Activated T-helper 1 cell treated with Interleukin-2 at 50 U/mL for 16 hours (primary cell): ENCODE measurements around the gene FOXP1.

Experiments
- DNase-seq: peaks from one replicate; pipeline ENCODE4 v3.0.0-alpha.2; 2020; ENCODE audit warnings: low read depth

The FOXP1 gene

DNA sequence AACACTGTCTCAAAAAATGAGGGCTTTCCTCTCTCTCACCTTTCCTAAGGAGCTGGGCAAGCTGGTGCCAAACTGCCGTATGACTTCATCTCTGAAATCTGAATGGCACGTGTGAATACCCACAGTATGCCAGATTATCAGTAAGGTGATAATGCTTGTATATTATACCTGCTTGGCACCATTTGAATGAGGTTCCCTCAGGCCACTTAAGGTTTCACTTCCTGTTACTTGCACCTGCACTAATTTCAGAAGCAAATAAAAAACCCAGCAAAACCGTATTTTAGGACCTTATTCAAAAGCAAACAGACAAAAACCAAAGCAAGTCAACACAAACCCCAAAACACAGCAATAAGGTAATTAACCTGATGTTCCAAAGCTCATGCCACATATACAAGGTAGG, 19.7 kb downstream of the FOXP1 start:
- no peak for DNase-seq

DNA sequence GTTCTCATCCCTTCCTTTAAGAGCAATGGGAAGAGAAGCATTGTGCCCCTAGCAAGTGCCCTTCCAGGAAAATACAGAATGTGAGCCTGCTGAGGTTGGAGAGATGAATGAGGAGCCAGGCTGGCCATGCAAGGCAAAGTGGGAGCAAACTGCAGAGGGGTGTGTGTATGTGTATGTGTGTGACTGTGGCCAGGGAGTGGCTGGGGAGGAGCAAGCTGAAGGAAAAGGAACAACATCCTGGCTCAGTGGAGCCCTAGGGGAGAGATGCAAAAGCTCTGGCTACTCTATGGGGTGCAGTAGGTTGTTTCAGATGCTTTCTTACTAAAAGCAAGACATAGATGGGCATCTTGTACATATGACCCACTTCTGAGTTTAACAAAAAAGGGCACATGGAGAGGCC, 20.6 kb downstream of the FOXP1 start:
- no peak for DNase-seq

DNA sequence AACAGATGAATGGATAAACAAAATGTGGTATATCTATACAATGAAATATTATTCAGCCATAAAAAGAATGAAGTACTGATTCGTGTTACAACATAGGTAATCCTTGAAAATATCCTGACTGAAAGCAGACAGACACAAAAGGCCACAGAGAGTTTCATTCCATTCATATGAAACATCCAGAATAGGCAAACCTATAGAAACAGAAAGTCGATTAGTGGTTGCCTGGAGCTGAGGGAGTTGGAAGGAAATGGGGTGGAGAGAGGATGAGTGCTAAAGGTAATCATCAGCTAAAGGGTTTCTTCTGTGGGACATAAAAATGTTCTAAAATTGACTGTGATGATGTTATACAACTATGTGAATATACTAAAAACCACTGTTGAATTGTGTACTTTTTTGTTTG, 22.9 kb downstream of the FOXP1 start:
- DNase-seq, result no peak

DNA sequence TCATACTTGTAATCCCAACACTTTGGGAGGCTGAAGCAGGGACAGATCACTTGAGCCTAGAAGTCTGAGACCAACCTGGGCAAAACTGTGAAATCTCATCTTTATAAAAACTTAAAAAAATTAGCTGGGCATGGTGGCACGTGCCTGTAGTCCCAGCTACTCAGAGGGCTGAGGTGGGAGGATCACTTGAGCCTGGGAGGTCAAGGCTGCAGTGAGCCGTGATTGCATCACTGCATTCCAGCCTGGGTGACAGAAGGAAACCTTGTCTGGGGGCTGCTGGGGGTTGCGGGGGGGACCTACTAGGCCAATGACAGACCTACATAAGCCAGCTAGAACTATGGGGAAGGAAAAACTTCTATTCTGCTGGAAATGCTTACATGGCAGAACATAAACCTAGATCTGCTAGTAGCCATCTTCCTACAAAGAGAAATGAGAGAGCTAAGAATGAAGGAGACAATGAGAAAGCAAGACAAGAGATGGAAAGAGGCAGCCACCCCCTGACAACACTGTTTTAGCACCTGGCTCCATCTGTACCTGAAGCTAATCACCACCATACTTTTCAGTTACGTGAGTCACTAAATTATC, 23.9 kb downstream of the FOXP1 start:
- no peak for DNase-seq

DNA sequence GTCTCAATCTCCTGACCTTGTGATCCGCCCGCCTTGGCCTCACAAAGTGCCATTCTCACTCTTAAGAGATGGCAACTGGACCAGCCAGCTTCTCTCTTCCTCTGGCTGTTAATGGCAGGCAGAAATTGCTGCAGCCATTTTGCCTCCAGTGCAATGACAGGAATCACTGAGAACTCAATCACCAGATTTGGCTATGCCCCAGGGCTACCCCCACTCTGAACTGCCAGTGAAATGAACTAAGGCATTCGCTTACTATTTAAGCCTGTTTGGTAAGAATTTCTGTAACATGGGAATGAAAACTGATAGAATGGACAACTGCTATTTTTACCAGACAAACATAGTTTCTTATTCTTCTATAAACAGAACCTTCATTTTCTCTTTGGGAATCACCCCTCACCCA, 24.5 kb downstream of the FOXP1 start:
- DNase-seq, result no peak

DNA sequence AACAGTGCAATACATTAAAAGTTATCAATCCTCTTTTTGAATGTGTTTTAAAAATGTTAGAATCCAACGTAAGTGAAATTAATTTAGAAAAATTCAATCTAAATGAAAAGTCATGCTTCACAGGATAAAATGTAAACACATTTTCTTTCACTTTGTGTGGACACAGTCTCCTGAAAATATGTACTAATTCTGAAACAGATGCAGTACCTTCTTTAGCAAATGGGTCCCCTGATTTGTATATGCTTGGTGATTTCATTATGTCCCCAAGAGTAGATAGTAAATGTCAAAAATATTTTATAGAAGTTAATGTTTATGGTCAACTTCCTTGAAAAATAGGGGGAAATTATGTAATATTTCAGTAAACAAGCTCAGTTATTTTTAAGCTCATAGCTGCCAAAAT, 28.9 kb downstream of the FOXP1 start:
- DNase-seq, result no peak

DNA sequence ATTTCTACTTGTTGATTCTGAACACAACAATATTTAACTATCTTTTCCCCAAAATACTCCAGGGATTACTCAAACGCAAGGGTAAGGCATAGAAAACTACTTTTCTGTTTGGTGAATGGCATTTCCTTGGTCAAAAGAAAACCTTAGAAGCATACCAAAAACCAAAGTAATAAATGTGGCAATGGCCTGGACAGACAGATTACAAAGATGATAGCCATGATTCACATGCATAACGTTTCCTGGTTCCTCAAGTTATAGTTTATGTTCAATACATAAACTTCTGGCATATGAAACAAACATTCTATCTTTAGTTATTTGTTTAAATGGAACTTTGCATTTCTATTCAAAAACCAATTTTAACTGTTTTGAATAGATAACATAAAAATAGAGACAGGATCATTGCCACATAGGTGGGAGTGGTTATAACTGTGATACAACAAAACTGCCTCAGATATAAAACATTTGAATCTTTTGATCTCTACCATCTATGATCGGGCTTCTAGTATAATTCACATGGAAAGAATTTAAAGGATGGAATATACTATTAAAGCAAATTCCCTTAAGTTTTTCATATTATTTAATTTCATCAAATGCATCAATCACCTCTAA, 32.1 kb downstream of the FOXP1 start:
- no peak for DNase-seq

DNA sequence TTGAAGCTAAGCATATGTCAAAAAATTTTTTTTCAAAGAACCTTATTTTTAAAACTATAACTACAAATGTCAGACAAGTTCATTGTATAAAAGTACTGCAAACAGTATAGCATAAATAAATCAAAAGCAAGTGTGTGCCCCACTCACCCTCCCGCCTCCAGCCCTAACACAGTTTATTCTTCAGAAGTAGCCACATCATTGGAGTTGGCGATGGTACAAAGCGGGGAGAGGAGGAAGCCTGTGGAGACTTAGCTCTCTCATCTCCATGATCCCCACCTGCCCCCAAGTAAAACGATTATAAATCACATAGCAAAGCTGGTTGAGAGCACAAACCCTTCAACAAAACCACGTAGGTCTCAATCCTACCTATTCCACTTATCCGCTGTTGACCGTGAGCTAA, 33.6 kb downstream of the FOXP1 start:
- DNase-seq, result no peak

DNA sequence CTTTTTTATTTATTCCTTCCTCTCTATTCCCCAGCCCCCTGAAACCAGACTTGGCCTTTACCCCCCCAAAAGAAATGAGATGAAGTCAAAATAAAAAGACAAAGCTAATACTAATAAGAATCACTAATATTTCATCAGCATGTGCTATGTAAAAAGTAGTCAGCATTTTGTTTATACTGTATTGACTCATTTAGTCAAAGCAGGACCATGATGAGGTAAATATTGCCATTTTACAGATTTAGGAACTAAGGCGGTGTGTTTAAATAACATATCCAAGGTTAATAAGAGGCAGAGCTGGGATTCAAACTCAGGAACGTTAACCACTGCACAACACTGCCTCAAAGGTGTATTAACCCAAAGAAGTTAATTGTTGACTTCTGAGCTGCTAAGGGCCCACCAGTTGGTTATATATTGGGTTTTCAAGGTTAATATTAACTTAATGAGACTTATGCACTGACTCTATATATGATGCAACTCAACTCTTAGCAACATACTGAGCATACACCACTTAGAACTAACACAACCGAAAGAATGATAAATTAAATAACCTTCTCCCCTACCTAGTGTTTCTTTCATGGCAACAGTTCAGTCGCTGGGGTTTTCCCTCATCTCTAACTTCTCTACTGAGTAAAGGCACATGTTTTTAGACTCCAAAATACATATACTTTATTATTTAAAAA, 34.7 kb downstream of the FOXP1 start:
- no peak for DNase-seq

DNA sequence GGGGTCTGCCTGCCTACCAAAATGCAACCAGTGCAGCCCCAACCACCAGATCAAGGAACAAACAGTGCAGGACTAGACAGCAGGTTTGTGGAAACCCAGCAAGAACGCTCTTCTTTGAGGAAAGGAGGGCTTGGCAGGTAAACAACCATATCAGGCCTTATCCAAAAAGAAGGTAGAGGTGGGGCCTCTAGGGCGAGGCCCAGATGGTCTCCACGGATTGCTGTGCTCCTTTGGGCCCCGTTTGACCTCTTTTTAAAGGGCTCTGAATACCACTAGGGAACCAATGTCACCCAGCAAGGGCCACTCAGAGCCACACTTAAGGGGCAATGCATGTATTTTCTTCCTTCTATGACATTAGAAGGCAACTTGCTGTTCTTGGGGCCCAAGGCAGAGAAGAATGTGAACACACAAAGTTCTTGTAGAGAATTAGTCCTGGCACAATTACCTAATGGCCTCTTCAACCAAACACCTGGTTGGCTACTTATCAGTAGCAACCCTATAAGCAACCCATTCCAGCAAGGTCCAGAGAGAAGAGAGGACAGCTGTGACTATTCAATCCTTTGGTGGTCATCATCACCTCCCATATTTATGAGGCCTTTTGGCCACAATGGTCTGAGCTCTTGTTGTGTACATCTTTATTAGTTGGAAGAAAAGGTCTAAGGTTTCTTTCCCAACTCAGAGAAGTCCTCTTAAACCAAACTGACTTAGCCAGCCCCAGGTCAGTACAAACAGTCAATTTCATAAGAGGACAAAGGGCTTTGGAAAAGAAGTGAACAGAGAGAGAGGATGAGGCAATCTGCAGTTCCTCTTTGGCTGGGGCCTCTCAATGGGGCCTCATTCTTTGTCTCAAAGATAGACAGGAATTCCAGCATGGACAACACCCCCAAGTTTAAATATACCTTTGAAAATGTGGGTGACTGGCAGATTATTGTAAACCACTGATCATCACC, 36.0 kb downstream of the FOXP1 start:
- no peak for DNase-seq

DNA sequence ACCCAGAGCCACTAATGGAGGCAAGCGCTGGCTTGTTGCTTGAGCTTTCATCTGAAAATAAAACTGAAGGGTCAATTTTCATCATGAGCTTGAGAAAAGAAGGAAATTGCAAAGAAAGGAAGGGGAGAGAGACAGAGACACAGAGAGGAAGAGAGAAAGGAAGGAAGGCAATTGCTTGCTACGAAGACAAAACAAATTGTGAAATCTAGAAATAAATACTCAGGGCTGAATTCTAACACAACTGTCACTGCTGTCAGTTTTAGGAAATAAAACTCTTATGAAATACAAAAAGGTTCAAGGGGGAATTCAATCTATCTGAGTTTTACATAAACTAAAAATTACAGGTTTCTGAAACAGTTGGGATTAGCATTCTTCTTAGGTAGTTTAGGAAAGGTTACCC, 36.7 kb downstream of the FOXP1 start:
- DNase-seq, result no peak

DNA sequence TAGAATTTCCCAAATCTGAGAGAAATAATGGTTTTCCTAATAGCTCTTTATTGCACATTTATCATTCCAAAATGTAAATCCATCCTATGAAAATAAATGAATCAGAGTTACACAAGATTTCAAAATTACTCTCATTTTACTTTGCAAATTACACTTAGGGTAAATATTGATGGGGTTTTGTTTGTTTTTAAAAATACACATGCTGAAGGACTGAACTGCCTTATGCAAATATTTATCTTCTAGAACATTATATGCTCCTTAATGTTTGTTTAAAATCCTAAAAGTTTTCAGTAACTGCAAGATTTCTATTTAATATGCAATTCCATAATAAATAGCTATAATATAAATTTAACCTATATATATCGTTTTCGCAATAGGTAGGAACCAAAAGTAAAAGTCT, 38.2 kb downstream of the FOXP1 start:
- DNase-seq, result no peak

DNA sequence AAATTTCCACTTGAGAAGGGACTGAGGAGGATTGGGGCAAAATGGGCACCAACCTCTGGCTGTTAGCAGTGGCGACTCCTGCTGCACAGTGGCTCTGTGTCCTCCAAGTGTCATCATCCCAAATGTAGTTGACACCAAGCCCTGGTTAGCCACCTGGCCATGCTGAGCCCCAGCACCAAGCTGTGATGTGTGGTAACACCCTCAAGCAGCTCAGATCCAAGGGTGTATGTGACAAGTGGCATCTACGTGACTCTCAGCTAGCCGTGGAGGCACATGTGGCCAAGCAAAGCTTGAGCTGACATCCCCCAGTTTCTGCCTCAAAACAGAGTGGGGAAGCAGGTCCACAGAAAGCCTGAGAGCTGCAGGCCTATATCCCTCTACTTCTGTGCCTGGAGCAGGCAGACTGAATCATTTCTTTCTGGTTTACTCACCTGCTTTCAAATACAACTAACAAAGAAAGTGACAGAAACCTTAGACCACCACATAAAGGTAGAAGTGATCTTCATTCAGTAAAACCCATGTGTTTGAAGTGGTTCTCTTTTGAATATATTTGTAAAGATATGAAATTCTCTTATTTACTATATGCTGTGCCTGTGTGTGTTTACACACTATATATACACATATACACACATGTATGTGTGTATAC, 40.0 kb downstream of the FOXP1 start:
- DNase-seq, result no peak

DNA sequence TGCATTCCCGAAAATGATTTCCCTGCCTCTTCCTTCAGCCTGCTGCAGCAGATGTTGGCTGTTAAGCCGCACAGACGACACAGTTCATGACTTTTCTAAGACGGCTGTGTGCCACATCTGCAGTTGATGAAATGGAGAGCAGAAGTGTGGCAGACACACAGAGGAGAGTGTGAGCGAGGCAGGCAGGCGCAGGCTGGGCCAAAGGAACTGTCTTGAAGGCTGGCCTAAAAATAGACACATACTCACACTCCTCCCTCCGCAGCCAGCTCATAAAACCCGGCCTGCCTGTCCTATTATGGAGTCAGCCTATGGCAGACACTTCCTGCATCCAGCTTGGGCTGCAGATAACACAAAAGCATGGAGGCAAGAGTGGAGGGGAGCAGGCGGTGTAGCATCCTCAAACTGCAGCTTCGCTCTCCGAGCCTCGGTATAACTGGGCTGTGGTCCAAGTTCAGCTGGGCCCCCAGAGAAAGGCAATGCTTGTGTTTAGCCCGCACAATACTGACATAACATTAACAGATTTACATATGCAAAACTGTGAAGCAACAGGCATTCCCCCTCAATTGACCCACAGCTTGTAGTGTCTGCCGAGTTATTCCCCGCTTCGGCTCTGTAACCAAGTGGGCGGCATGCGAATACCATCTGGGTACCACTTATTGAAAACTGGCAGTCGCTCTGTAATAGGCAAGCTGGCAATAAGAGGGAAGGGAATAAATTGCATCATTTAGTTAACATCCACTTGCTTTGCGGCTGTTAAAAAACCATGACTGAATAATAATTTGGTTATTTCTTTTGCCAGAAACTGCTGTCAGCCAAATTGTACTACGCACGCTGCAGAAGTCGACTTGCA, 40.8 kb downstream of the FOXP1 start:
- DNase-seq, result no peak

DNA sequence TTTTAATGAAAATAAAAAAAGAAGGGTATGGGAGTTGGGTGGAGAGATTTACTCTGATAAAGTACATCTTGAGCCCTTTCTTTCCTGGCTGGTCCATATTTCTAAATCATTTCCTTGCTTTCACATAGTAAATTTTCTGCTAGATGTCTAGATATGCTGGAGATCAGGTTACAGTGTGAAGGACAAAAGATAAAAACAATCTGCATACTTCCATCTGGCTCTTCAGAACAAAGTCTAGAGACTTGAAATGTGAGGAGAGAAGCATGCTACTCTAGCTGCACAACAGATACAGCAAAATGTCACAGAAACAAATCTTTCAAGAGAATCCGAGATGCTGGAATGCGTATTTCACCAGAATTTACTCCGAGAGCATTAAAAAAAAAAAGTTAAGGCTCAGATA, 42.2 kb downstream of the FOXP1 start:
- DNase-seq, result no peak

DNA sequence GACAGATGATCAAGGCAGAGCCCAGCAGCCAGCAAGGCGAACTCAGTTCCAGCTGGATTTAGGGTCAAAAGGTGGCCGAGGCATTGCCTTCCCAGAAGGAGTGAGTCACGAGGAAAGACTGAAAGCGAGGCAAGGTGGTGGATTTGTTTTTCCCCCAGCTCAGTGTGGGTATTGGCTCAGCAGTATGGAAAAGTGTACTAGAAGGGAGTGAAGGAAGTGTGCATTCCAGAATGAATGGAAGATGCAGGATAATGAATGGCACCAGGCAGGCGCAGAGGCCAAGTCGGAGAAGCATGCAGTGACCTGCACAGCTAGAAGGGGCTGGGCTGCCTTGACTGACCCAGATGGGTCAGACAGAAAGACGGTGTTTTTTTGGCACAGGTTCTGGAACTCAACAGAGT, 46.3 kb downstream of the FOXP1 start:
- DNase-seq, result no peak

DNA sequence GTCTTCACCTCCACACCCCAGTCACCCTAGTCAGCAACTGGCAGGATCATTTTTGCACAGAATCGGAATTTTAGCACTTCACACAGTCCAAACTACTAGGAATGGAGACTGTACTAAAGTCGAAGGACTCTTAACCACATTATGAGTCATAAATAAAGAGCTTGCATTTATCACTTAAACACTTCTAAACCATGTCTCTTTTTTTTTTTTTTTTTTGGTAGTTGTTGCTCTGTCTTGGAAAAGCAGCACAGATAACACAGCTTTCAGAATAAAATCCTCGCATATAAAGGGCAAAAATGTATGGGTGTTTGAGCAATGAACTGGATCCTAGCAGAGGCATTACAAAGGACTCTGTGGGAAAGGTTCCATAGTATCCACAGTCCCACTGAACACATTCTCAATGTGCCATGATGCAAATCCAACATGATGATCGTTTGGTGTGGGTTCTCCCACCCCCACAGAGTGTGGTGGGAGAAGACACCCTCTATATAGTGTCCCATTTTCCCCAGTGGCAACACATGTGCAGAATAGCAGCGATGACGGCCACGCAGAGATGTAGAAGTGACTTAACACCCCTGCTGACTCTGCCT, 47.1 kb downstream of the FOXP1 start:
- DNase-seq, result no peak

DNA sequence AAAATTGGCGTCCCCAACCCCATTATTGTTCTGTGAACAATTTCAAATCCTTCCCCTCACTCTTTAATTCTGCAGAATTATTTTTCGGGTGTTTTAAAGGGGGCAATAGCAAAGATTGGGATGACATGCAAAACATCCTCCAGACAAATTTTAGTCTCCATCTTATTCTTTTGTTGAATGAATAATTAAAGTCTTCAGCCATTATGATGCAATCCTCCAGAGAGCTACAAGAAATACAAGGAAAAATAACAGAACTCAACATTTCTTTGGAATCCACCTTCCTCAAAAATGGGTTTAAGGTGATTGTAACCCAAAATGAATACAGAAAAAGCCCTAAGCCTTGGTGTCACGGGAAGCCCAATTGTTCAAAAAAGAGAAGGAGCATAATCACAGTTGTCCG, 49.9 kb downstream of the FOXP1 start:
- DNase-seq, result no peak

DNA sequence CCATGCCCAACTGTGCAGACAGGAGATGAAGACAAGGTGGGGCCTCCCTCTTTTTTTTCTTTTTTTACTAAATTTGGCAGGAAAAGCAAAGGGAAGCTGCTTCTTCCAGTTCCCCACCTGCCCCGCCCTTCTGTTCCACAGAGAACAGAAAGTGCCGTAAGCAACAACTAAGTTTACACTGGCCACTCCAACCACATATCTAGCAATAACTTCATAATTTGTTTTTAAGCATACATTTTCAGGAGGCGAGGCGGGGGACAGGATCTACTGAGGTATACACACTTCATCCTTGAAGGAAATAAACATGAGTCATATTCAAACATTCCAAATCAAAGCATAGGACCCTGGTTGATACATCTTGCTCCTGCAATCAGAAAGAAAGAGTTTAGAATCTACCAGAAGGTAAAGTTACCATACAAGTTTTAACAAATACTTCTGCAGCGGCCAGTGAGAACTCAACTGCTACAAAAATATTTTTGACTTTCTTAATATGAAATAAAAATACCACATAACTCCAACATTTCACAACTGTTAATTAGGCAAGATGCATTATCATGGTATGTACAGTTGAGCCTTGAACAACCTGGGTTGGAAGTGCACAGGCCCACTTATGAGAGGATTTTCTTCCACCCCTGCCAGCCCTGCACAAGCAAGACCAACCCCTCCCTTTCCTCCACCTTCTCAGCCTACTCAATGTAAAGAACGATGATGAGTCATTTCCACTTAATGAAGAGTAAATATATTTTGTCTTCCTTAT, 50.7 kb downstream of the FOXP1 start:
- DNase-seq, result no peak

DNA sequence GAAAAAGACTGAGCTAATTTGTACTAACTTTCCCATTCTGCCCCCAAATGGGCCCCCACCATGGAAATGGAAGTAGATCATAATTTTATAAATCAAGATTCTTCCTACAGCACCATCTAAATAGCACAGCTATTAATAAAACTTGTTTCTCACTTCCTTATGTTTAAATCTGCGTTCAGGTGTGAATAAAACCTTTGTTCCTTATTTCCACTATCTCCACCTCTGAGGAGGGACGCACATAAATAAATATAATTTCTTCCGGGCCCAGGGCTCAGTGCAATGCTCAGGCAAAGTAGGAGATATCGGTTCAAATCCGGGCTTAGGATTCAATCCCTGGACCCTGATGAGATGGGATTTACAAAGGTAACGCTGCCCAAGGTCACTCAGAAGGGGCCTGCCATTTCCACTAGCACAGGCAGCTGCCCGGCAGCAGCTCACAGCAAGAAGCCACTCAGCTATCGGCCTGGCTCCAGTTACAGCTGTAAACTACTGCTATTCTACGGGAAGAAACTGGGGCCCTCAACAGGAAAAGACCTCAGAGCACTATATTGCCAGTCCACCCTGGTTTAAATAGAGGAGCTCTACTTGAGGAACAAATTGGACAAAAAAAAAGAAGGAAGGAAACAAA, 52.5 kb downstream of the FOXP1 start:
- no peak for DNase-seq
